ENCODE results near the gene ZBTB5.

DNA sequence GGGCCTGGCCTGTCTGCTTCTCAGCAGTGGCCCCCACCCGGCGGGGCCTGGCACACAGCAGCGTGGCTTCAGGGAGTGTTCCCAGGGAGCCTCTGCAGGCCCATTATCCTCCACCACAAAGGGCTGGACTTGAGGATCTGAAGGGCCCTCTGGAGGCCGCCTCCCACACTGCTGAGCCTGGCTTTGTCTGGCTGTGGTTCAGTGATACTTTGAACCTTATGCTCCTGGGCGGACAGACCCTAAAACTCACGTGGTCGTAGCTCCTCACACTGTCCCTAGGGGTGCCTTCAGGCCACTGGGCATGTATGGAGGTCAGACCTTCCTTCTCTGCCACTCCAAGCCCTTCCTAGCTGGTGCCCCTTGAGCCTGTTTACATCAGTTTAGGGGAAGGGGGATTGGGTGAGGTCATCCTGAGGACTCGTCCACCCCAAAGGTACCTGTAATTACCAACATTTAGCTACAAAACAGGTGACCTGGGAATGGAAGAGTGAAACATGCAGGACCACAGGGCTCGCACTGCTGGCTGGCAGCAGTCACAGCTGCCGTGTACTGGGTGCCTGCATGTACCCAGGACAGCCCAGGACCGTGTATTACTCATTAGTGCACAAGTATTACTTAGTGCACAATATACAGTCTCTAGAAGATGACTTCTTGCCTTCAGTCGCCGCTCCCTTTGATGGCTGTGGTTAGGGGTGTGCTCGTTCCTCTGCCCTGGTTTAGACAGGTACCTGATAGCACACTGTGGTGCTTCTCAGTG is 34.2 kb downstream of the ZBTB5 start:
- no peak for TF ChIP-seq EZH2 (IDR thresholded peaks at IDR 0.05; ENCODE audit: low read depth)
- TF ChIP-seq, protein P1, sequence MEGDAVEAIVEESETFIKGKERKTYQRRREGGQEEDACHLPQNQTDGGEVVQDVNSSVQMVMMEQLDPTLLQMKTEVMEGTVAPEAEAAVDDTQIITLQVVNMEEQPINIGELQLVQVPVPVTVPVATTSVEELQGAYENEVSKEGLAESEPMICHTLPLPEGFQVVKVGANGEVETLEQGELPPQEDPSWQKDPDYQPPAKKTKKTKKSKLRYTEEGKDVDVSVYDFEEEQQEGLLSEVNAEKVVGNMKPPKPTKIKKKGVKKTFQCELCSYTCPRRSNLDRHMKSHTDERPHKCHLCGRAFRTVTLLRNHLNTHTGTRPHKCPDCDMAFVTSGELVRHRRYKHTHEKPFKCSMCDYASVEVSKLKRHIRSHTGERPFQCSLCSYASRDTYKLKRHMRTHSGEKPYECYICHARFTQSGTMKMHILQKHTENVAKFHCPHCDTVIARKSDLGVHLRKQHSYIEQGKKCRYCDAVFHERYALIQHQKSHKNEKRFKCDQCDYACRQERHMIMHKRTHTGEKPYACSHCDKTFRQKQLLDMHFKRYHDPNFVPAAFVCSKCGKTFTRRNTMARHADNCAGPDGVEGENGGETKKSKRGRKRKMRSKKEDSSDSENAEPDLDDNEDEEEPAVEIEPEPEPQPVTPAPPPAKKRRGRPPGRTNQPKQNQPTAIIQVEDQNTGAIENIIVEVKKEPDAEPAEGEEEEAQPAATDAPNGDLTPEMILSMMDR (conservative IDR thresholded peaks at IDR 0.05) = no peak

Measured in PC-9 (cell line).